Activated naive CD8-positive, alpha-beta T cell (primary cell): ENCODE results near the gene OR2T35.
"Not testable (repeated sequence)": the region's sequence is repeated elsewhere in the genome, so short reads cannot be mapped to it uniquely, and the experiment has no call there.

Experiments
- H3K27ac Mint-ChIP-seq: one replicate; pipeline ENCODE4 v1.8.0; 2021; ENCODE audit warnings: mixed read lengths
- H3K27me3 Mint-ChIP-seq: one replicate; pipeline ENCODE4 v1.8.0; 2021; ENCODE audit warnings: mixed read lengths
- H3K36me3 Mint-ChIP-seq: one replicate; pipeline ENCODE4 v1.8.0; 2021; ENCODE audit warnings: mixed read lengths
- H3K4me1 Mint-ChIP-seq: one replicate; pipeline ENCODE4 v1.8.0; 2021; ENCODE audit warnings: low read depth, mixed read lengths
- H3K4me3 Mint-ChIP-seq: one replicate; pipeline ENCODE4 v1.8.0; 2021; ENCODE audit warnings: mild to moderate bottlenecking, mixed read lengths
- H3K9me3 Mint-ChIP-seq: one replicate; pipeline ENCODE4 v1.8.0; 2021; ENCODE audit warnings: low read depth, mixed read lengths

The OR2T35 gene

DNA sequence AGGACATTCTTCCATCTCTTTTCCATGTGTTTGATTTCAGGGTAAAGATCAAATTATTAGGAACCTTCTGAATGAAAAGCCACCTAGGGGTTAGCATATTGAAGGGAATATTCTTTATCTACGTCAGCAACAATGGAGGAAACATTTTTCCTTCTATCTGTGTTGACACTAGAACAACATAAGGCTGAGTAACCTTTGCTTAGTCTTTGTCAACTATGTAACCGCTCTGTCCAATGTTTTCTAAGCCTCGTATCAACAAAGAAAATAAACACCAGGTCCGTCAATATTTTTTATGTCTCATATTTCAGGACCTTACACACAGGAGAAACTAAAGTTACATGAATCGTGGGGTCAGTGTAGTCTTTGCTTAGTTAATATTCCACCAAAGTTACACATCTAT, 8.5 kb downstream of the OR2T35 start:
- H3K27ac Mint-ChIP-seq, H3K27me3 Mint-ChIP-seq, H3K4me1 Mint-ChIP-seq, H3K9me3 Mint-ChIP-seq, H3K36me3 Mint-ChIP-seq, H3K4me3 Mint-ChIP-seq: not testable (repeated sequence)

DNA sequence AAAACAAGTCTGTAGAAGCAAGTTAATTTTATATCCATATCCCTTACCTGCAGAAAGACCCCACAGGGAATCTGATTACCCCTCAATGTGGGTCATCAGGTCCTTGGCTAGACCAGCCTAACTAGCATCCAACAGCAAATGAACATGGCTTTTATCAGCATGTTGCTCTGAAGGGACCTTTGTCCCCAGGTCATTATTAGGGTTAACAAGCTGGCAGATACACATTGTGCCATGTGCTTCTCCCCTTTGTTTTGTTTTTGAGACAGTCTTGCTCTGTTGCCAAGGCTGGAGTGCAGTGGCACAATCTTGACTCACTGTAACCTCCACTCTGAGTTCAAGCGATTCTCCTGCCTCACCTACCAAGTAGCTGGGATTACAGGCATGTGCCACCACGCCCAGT, 10.1 kb downstream of the OR2T35 start, which contains the start of gene OR2T11:
OR2T11 (minus strand) TSS at position 101 of the 400 bp plus-strand sequence. CDS start 7,963 bp downstream, outside the sequence.
- H3K27ac Mint-ChIP-seq, H3K4me1 Mint-ChIP-seq, H3K9me3 Mint-ChIP-seq, H3K27me3 Mint-ChIP-seq, H3K36me3 Mint-ChIP-seq, H3K4me3 Mint-ChIP-seq: not testable (repeated sequence)

DNA sequence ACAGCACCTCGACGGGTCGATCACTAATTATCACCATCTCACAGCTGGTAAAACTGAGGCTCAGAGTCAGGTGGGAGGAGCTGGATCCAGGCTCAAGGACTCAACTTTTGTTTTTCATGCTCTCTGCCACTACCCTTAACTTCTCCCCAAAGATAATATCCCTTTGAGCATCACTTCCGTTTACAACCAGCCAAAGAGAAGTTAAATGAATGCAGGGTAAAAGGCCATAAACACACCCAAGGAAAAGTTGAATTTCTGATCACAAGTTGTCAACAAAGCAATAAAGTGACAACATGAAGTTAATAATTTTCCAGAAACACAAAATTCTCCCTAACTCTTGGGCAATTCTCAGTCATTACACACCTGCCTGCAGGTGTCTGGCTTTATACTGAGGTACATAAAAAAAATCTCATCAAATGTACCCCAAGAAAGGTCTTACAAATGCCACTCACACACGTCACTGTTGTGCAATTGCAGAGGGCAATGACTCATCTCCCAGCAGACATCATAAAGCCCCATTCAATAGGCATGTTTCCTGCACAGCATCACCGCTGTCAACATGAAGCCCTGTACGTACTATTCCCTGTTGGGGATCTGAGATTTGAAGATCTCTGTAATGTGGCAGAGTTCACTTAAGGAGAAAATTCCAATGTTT, 13.6 kb downstream of the OR2T35 start:
- Mint-ChIP-seq H3K27me3 (no peaks in the 10 kb centered on the region), H3K4me3 (no peak overlapping the region), H3K36me3 (no peaks in the 10 kb centered on the region), H3K27ac (no peak overlapping the region), H3K9me3 (no peaks in the 10 kb centered on the region), H3K4me1 (no peaks in the 10 kb centered on the region)

DNA sequence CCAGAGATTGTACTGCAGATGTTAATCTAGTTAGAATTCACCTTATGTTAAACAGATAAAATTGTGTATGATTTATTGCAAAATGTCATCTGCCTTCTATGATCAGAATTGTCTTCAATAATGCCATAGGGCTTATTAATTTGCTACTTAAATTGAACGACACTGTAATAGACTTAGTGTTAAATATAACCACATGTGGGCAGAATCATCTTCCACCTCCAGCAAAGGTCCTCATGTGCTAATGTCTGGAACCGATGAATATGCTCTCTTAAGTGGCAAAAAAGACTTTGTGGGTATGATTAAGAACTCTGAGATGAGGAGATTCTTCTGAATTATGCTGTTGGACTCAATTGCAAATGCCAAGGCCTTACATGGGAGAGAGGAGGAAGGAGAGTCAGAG, 14.5 kb downstream of the OR2T35 start:
- H3K36me3 Mint-ChIP-seq: no peaks in the 10 kb centered on the region
- no peak overlapping the region for H3K27ac Mint-ChIP-seq
- H3K27me3 Mint-ChIP-seq: no peaks in the 10 kb centered on the region
- no peaks in the 10 kb centered on the region for H3K9me3 Mint-ChIP-seq
- H3K4me1 Mint-ChIP-seq: no peaks in the 10 kb centered on the region
- no peak overlapping the region for H3K4me3 Mint-ChIP-seq

DNA sequence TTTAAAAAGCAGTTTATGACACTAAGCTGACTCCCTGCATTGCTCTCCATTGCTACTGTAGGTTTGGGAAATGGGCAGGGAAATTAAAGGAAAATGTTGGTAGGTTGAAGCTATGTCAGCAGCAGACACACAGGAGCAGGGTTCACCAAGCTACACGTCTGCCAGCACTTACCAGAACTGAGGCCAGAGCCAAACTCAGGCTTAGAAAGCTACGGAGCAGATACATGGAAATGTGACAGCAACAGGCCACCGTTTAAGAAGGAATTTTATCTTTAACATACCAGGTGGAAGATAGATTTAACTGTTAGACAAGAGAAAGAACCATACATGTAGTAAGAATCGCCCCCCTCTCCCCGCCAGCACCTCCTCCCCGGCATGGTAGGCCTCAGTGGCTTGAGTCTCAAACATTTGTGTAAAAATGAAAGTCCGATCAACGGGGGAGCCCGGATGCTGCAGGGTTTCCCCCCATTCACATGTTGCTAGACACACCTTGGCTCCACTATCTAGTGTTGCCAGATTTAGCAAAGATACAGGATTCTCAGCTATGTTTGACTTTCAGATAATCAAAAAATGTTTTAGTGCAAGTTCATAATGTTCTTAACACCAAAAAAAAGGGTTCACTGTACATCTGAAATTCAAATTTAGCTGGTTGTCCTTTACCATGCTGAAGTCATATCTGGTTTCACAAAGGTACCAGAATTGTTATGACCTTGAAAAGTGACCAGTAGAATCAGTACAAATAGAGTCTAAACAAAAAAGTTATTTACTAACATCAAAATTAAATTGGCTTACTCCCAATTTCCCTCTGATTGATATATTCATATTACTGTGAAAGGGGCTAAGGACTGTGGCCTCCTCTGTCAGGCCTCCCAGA, 16.9 kb downstream of the OR2T35 start:
- Mint-ChIP-seq H3K27ac (no peak overlapping the region), H3K4me1 (no peaks in the 10 kb centered on the region), H3K9me3 (no peaks in the 10 kb centered on the region), H3K27me3 (no peaks in the 10 kb centered on the region), H3K36me3 (no peaks in the 10 kb centered on the region), H3K4me3 (no peak overlapping the region)

DNA sequence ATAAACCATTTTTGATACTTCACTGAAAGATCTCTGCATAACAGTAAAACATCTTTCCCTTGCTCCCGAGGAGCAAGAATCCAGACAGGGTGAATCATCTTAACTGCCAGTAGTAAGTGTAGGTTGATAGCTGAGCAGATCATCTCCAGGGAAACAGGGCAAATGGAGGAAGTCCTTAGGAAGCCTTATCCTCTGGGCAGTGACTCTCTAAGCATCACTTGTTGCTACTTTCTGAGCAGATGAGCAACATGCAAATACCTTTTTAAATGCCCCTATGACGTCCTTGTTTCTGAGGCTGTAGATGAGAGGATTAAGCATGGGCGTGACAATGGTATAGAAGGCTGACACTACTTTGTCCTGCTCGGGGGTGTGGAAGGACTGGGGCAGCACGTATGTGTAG, 19.1 kb downstream of the OR2T35 start:
- H3K36me3 Mint-ChIP-seq: no peaks in the 10 kb centered on the region
- no peak overlapping the region for H3K4me3 Mint-ChIP-seq
- no peaks in the 10 kb centered on the region for H3K4me1 Mint-ChIP-seq
- no peak overlapping the region for H3K27ac Mint-ChIP-seq
- H3K27me3 Mint-ChIP-seq: no peaks in the 10 kb centered on the region
- no peaks in the 10 kb centered on the region for H3K9me3 Mint-ChIP-seq

DNA sequence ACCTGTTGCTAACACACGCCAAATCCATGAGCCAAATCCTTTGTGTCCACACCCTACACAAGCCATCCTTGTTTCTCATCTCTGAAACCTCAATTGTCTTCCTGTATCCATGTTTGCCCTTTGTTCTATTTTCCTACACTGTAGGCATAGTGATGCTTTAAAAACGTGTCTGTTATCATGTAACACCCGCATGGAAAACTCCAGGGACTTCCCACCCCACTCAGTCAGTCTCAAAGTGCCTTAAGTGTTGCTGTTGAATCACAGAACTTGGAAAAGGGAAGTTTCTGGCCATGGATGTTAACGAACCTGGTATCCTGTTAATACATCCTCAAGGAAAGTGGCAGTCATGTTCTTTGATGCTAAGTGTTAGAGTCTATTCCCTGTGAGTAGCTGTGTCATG, 19.9 kb downstream of the OR2T35 start:
- Mint-ChIP-seq H3K4me1 (no peaks in the 10 kb centered on the region), H3K4me3 (no peak overlapping the region), H3K36me3 (no peaks in the 10 kb centered on the region)

DNA sequence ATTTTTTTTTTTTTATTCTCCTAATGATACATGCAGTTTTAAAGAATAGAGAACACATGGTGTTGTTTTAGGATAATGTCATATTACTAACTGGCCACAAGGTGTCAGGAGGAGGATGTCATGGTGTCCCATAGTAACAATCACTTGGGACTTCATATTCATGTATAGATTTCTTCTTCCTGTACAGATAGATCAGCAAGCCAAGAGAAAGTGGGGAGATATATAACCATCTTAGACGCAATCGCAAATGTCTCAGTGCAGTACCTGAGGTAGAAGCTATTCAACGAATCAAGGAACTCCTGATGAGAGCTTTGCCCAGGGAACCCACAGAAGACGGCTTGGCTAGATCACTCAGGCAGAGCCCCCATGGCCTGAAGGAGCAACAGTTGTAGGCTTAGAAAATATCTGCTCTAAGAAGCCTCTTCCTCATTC, 22.5 kb downstream of the OR2T35 start:
- no peaks in the 10 kb centered on the region for H3K27me3 Mint-ChIP-seq
- peaks cover 4% of the 10 kb centered on the region for H3K4me1 Mint-ChIP-seq
- H3K4me3 Mint-ChIP-seq: no peak overlapping the region
- H3K9me3 Mint-ChIP-seq: no peaks in the 10 kb centered on the region
- no peak overlapping the region for H3K27ac Mint-ChIP-seq
- no peaks in the 10 kb centered on the region for H3K36me3 Mint-ChIP-seq

More for the DNA sequence above, 19.9 kb downstream of the OR2T35 start:
- H3K9me3 Mint-ChIP-seq: no peaks in the 10 kb centered on the region
- no peak overlapping the region for H3K27ac Mint-ChIP-seq
- no peaks in the 10 kb centered on the region for H3K27me3 Mint-ChIP-seq

DNA sequence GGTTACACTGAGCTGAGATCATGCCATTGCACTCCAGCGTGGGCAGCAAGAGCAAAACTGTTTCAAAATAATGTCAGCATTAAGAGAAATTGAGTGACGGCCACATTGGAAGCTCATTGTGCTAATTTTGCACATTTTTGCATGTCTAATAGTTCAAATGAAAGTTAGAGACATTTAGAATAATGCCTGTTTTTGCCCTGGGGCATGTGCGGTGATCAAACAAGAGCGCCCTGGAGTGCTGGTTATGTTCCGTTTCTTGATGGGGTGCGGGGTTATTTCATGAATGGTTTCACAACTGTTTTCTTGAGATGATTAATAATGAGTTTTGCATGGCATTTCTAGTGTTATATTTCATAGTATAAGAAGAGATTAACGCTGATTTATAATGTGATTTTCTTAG, 23.3 kb downstream of the OR2T35 start:
- H3K4me1 Mint-ChIP-seq: peaks cover 4% of the 10 kb centered on the region
- no peak overlapping the region for H3K4me3 Mint-ChIP-seq

DNA sequence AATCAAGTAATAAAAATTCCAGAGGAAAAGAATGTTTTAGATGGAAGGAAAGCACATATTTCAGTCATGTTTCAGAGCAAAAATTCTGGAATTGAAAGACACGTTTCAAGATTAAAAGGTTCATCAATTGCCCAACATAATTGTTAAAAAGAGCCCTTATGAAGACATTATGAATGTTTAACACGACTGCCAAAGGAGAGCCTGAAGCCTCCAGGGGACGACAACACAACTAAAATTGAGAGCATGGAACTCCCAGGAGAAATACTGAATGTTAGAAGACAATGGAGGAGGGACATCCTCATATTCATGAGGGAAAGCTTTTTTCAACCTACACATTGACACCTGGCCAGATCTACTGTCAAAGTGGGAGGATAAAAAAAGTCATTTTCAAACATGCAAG, 26.2 kb downstream of the OR2T35 start:
- Mint-ChIP-seq H3K27ac (no peak overlapping the region), H3K36me3 (no peaks in the 10 kb centered on the region), H3K9me3 (no peaks in the 10 kb centered on the region), H3K4me1 (peaks cover 10% of the 10 kb centered on the region), H3K4me3 (no peak overlapping the region), H3K27me3 (no peaks in the 10 kb centered on the region)

More for the DNA sequence above, 23.3 kb downstream of the OR2T35 start:
- no peaks in the 10 kb centered on the region for H3K36me3 Mint-ChIP-seq
- H3K27me3 Mint-ChIP-seq: no peaks in the 10 kb centered on the region
- no peaks in the 10 kb centered on the region for H3K9me3 Mint-ChIP-seq
- H3K27ac Mint-ChIP-seq: no peak overlapping the region

DNA sequence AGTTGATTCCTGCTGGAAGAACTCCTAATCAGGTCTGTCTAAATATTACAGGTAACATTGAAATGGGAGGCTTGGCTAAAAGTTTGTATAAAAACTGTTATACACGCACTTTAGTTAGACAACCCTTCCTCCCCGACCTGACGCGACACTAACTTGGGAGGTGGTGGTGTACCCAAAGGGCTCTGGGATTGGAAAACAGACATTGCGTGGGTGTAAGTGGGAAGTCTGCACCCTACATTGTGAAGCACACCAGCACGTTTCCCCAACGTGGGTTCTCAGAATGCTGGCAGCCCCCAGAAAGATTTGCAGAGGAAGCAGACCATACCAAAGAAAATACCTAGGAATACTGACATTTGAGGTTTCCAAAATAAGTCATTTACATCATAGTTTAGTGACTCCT, 27.0 kb downstream of the OR2T35 start:
- Mint-ChIP-seq H3K27me3 (no peaks in the 10 kb centered on the region), H3K4me3 (no peak overlapping the region), H3K27ac (no peak overlapping the region), H3K4me1 (peaks cover 17% of the 10 kb centered on the region), H3K36me3 (no peaks in the 10 kb centered on the region), H3K9me3 (no peaks in the 10 kb centered on the region)

DNA sequence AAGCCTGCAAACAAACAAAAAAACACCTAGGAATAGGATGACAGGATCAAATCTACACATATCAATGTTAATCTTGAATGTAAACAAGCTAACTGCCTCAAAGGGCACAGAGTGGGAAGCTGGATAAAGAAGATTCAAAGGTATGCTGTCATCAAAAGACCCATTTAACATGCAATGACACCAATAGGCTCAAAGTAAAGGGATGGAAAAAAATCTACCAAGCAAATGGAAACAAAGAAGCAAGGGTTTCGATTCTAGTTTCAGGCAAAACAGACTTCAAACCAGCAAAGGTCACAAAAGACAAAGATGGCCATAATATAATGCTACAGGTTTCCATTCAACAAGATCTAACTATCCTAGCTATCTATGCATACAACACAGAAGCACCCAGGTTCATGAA, 31.3 kb downstream of the OR2T35 start:
- Mint-ChIP-seq H3K27me3 (no peaks in the 10 kb centered on the region), H3K4me3 (no peak overlapping the region), H3K9me3 (no peaks in the 10 kb centered on the region), H3K27ac (peak overlapping the region; percentile 46), H3K36me3 (no peaks in the 10 kb centered on the region), H3K4me1 (peaks cover 27% of the 10 kb centered on the region)

DNA sequence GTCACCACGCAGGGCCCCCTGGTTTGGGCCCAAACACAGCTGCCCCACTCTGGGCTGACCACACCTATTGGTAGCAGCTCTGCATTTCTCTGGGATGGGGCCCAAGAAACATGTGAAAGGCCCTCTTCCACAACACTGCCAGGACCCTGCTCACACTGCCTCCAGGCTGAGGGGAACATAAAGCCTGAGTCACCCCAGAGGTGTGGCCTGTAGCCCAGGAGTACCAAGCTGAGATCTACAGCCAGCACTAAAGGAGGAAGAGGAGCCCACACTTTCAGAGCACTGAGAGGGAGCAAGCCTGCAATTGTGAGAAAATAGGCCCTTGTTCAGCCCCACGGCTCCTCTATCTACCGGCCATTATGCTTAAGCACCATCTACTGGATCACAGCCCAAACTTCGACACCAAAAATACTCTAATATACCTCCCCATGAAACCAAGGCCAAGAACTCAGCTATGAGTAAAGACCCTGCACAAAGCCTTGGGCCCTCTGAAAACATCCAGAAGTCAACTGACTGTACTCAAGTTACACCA, 33.1 kb downstream of the OR2T35 start:
- H3K36me3 Mint-ChIP-seq: no peaks in the 10 kb centered on the region
- peaks cover 24% of the 10 kb centered on the region for H3K4me1 Mint-ChIP-seq
- H3K4me3 Mint-ChIP-seq: no peak overlapping the region
- peak overlapping the region; percentile 24 for H3K27ac Mint-ChIP-seq
- no peaks in the 10 kb centered on the region for H3K9me3 Mint-ChIP-seq
- H3K27me3 Mint-ChIP-seq: no peaks in the 10 kb centered on the region

DNA sequence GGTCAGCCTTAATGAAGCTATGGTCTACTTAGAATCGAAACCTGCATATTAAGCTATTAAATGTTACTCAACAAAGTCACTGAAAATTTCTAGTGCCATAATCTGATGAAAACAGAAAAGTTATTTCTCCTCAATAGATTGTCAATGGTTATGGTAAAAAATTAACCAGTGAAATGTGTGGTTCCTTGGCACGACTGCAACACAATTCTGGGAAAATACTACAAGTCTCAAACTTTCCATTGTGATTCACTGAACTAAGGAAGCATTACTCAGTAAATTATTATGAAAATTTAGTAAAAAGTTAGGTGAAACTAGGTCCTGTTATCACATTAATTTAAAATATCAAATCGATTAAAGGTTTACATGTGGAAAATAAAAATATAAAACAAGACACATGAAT, 34.8 kb downstream of the OR2T35 start:
- no peaks in the 10 kb centered on the region for H3K27me3 Mint-ChIP-seq
- no peak overlapping the region for H3K4me3 Mint-ChIP-seq
- peak overlapping the region; percentile 47 for H3K27ac Mint-ChIP-seq
- no peaks in the 10 kb centered on the region for H3K9me3 Mint-ChIP-seq
- H3K36me3 Mint-ChIP-seq: no peaks in the 10 kb centered on the region
- peaks cover 30% of the 10 kb centered on the region for H3K4me1 Mint-ChIP-seq

DNA sequence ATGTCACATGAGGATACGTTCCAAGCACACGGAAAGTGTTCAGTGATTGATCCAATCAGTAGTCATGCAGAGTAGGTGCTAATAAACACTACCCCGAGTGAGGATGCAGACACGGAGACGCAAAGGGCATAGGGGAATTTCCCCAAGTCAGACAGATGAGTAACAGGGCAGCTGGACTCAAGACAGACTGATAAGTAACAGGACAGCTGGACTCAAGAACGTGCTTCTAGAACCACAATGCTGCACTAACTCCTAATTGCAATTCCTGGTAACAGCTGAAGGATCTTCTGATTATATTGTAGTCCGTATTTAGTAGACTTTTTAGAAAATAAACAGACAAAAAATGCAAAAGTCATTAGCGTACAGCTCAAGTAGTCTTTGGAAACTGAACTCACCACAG, 45.7 kb downstream of the OR2T35 start:
- H3K4me3 Mint-ChIP-seq: no peak overlapping the region
- peaks cover 8% of the 10 kb centered on the region for H3K4me1 Mint-ChIP-seq
- no peaks in the 10 kb centered on the region for H3K27me3 Mint-ChIP-seq
- H3K27ac Mint-ChIP-seq: no peak overlapping the region
- peaks cover 4% of the 10 kb centered on the region for H3K36me3 Mint-ChIP-seq
- peaks cover 3% of the 10 kb centered on the region for H3K9me3 Mint-ChIP-seq
